Neuronal stem cell (in vitro differentiated cells): ENCODE results near the gene BCL2L1.

Source experiments
- DNase-seq: peaks from one replicate; pipeline ENCODE4 v3.0.0-alpha.2; 2013; ENCODE audit warnings: low spot score
- H2AFZ ChIP-seq: one replicate; pipeline ENCODE4 v1.6.1; 2013; ENCODE audit warnings: mild to moderate bottlenecking, low read length, inconsistent platforms
- H2AK5ac ChIP-seq: 2 replicates; pipeline ENCODE4 v1.6.1; 2013; ENCODE audit warnings: low read depth, mild to moderate bottlenecking, inconsistent platforms, low read length, moderate library complexity, mixed read lengths
- H2BK120ac ChIP-seq: 2 replicates; pipeline ENCODE4 v1.6.1; 2013; ENCODE audit warnings: low read depth, mild to moderate bottlenecking, inconsistent platforms, low read length, moderate library complexity, mixed read lengths
- H2BK12ac ChIP-seq: one replicate; pipeline ENCODE4 v1.6.1; 2013; ENCODE audit warnings: low read length, inconsistent platforms
- H2BK15ac ChIP-seq: 2 replicates; pipeline ENCODE4 v1.6.1; 2013; ENCODE audit warnings: mild to moderate bottlenecking, low read length, inconsistent platforms, mixed read lengths
- H2BK5ac ChIP-seq: one replicate; pipeline ENCODE4 v1.6.1; 2013; ENCODE audit warnings: inconsistent platforms, mild to moderate bottlenecking, low read length, moderate library complexity
- H3K14ac ChIP-seq: one replicate; pipeline ENCODE4 v1.6.1; 2013; ENCODE audit warnings: low read length, inconsistent platforms
- H3K18ac ChIP-seq: 2 replicates; pipeline ENCODE4 v1.6.1; 2013; ENCODE audit warnings: low read length, inconsistent platforms
- H3K23ac ChIP-seq: 2 replicates; pipeline ENCODE4 v1.6.1; 2013; ENCODE audit warnings: low read depth, mild to moderate bottlenecking, mixed read lengths, low read length, inconsistent platforms; ENCODE audit not compliant: poor library complexity
- H3K27ac ChIP-seq: replicated peaks from 3 replicates; pipeline ENCODE4 v1.5.1; 2013; ENCODE audit warnings: low read length, inconsistent platforms
- H3K27me3 ChIP-seq, 3 experiments: 2 replicates each; pipeline ENCODE4 v1.6.1; 2013; ENCODE audit warnings: low read length in 3 of 3, mild to moderate bottlenecking in 2 of 3, inconsistent platforms in 1 of 3, low read depth in 1 of 3, mixed read lengths in 1 of 3, moderate library complexity in 1 of 3; ENCODE audit not compliant: control insufficient read depth in 3 of 3, insufficient read depth in 3 of 3
- H3K36me3 ChIP-seq, 2 donors: replicated peaks in 1 of 2; 2 replicates each; pipeline ENCODE4 v1.6.1; 2013; ENCODE audit warnings: low read length in 2 of 2; ENCODE audit not compliant: control insufficient read depth in 2 of 2, insufficient read depth in 2 of 2
- H3K4ac ChIP-seq: 2 replicates; pipeline ENCODE4 v1.6.1; 2013; ENCODE audit warnings: inconsistent platforms, mild to moderate bottlenecking, low read length, moderate library complexity
- H3K4me1 ChIP-seq, 2 donors: 1 replicate in 1 of 2; 2 replicates in 1 of 2; pipeline ENCODE4 v1.6.1; 2013; ENCODE audit warnings: low read length in 2 of 2, low read depth in 1 of 2; ENCODE audit not compliant: control insufficient read depth in 2 of 2, insufficient read depth in 1 of 2
- H3K4me2 ChIP-seq: one replicate; pipeline ENCODE4 v1.6.1; 2013; ENCODE audit warnings: mild to moderate bottlenecking, low read length, inconsistent platforms; ENCODE audit not compliant: insufficient read depth, poor library complexity, severe bottlenecking
- H3K4me3 ChIP-seq, 2 donors: 2 replicates each; pipeline ENCODE4 v1.5.1; 2013; ENCODE audit warnings: low read length in 2 of 2, mild to moderate bottlenecking in 2 of 2, inconsistent platforms in 1 of 2, moderate library complexity in 1 of 2
- H3K79me1 ChIP-seq: one replicate; pipeline ENCODE4 v1.6.1; 2013; ENCODE audit warnings: low read depth, mild to moderate bottlenecking, inconsistent platforms, low read length, moderate library complexity
- H3K9ac ChIP-seq: one replicate; pipeline ENCODE4 v1.6.1; 2013; ENCODE audit warnings: mild to moderate bottlenecking, low read depth, low read length, inconsistent platforms; ENCODE audit not compliant: poor library complexity
- H3K9me3 ChIP-seq, 2 donors: replicated peaks in 1 of 2; 2 replicates each; pipeline versions ENCODE3 to v1.6.1; 2013; ENCODE audit warnings: low read length in 2 of 2, mild to moderate bottlenecking in 2 of 2, inconsistent platforms in 1 of 2, low read depth in 1 of 2, mixed read lengths in 1 of 2, moderate library complexity in 1 of 2; ENCODE audit not compliant: control insufficient read depth in 2 of 2, insufficient read depth in 1 of 2
- H4K8ac ChIP-seq: one replicate; pipeline ENCODE4 v1.6.1; 2013; ENCODE audit warnings: low read depth, mild to moderate bottlenecking, inconsistent platforms, low read length, moderate library complexity
- H4K91ac ChIP-seq: one replicate; pipeline ENCODE4 v1.6.1; 2013; ENCODE audit warnings: low read length, low read depth, mild to moderate bottlenecking, inconsistent platforms; ENCODE audit not compliant: poor library complexity
- WGBS, 2 donors: extraction: QIAGEN DNeasy Blood & Tissue Kit; methylation state at CpG; one replicate each; pipeline ENCODE4 v1.1.7; 2013; ENCODE audit warnings: missing lambda C conversion rate in 2 of 2, mixed read lengths in 1 of 2; ENCODE audit not compliant: insufficient read length in 2 of 2, insufficient replicate concordance in 1 of 2; ENCODE audit errors: extremely low coverage in 2 of 2; 5-methylcytosine and 5-hydroxymethylcytosine counted together

The BCL2L1 gene

DNA sequence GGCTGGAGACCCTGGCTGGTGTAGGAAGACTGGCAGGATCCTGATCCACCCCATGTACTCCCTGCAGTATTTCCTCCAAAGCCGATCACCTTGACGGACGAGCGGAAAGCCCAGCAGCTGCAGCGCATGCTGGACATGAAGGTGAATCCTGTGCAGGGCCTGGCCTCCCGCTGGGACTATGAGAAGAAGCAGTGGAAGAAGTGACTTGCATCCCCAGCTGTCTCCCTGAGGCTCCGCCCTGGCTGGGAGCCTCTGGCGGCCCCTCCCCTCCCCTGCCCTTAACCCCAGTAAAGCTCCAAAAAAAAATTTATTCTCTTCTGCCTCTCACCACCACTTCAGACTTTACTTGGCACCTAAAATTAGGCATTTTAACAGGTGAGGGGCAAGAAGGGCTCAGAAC, 78.0 kb downstream of the BCL2L1 start:
- Histone ChIP-seq H3K36me3 (no peaks in the 10 kb centered on the region), H3K9me3 (no peaks in the 10 kb centered on the region), H2BK120ac (peak overlapping the region; percentile 37), H3K18ac (peak overlapping the region; percentile 62), H4K91ac (no peak overlapping the region), H2BK12ac (no peak overlapping the region), H2BK5ac (peak overlapping the region; percentile 76), H3K9ac (no peak overlapping the region), H2BK15ac (no peak overlapping the region), H3K27ac (no peak overlapping the region), H3K23ac (peak overlapping the region; percentile 75), H3K14ac (peak overlapping the region; percentile 47), H2AK5ac (no peak overlapping the region), H3K4me2 (no peak overlapping the region), H3K79me1 (no peaks in the 10 kb centered on the region), H3K4me1 (no peaks in the 10 kb centered on the region), H3K27me3 (no peaks in the 10 kb centered on the region), H3K4ac (no peak overlapping the region), H4K8ac (no peak overlapping the region), H3K4me3 (no peak overlapping the region), H2AFZ (no peak overlapping the region)
- no CpG with 5 or more reads among the region's 8 CpGs for WGBS, 2 donors
- no peak for DNase-seq

DNA sequence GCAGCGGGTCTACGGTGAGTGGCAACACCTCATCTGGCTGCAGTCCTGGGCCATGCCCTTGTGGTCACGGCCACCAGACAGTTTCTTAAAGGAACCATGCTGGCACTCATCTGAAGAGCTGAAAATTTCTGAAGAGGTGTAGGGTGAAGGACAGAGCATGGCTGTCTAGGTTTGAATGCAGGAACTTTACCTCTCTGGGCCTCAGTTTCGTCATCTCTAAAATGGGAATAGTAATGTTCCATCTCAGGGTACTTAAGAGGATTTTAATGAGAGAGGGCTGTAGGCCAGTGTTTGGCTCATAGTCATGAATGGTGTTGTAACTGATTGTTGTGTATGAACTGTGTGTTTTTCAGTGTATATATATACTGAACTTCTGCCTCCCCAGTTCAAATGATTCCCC, 79.1 kb downstream of the BCL2L1 start:
- Histone ChIP-seq H3K9me3 (no peaks in the 10 kb centered on the region), H3K4me3 (no peak overlapping the region), H3K27ac (no peak overlapping the region), H3K4ac (no peak overlapping the region), H2BK120ac (no peak overlapping the region), H3K27me3 (no peaks in the 10 kb centered on the region), H3K4me2 (no peak overlapping the region), H4K91ac (no peak overlapping the region), H3K23ac (peak overlapping the region; percentile 32), H4K8ac (no peak overlapping the region), H3K9ac (no peak overlapping the region), H3K4me1 (no peaks in the 10 kb centered on the region), H2AK5ac (no peak overlapping the region), H3K36me3 (no peaks in the 10 kb centered on the region), H2AFZ (no peak overlapping the region), H3K79me1 (no peaks in the 10 kb centered on the region), H3K14ac (no peak overlapping the region), H2BK5ac (no peak overlapping the region), H2BK12ac (no peak overlapping the region), H2BK15ac (no peak overlapping the region), H3K18ac (peak overlapping the region; percentile 21)
- no peak for DNase-seq
- WGBS, 2 donors, result no CpG with 5 or more reads among the region's 4 CpGs

- H3K14ac ChIP-seq, result peak overlapping the region; percentile 78
- H3K4me2 ChIP-seq, result no peak overlapping the region
- H3K23ac ChIP-seq, result peak overlapping the region; percentile 32
- no peak overlapping the region for H2AFZ ChIP-seq
- WGBS, 2 donors, result no CpG with 5 or more reads among the region's 1 CpG
- no peak overlapping the region for H3K18ac ChIP-seq
- no peak for DNase-seq
- no peaks in the 10 kb centered on the region for H3K79me1 ChIP-seq
- H2BK120ac ChIP-seq, result no peak overlapping the region
- H2BK5ac ChIP-seq, result no peak overlapping the region
- no peaks in the 10 kb centered on the region for H3K27me3 ChIP-seq
- H3K27ac ChIP-seq, result no peak overlapping the region
- no peak overlapping the region for H2BK15ac ChIP-seq
- no peaks in the 10 kb centered on the region for H3K36me3 ChIP-seq
- H4K91ac ChIP-seq, result no peak overlapping the region
- no peak overlapping the region for H2AK5ac ChIP-seq
- no peak overlapping the region for H2BK12ac ChIP-seq
- no peaks in the 10 kb centered on the region for H3K9me3 ChIP-seq
- peaks cover 0 to 2% of the 10 kb centered on the region in 2 donors for H3K4me1 ChIP-seq
- no peak overlapping the region for H4K8ac ChIP-seq
- H3K9ac ChIP-seq, result peak overlapping the region; percentile 27
- H3K4me3 ChIP-seq, result no peak overlapping the region
- no peak overlapping the region for H3K4ac ChIP-seq
Observed at GRCh38 chr20:31642837-31643236, 79.8 kb downstream of the BCL2L1 start.

- H3K4ac ChIP-seq, result no peak overlapping the region
- H3K23ac ChIP-seq, result no peak overlapping the region
- H3K14ac ChIP-seq, result no peak overlapping the region
- no peaks in the 10 kb centered on the region for H3K9me3 ChIP-seq
- no peaks in the 10 kb centered on the region for H3K79me1 ChIP-seq
- no peak overlapping the region for H3K9ac ChIP-seq
- no peak overlapping the region for H2BK15ac ChIP-seq
- H3K4me1 ChIP-seq, result peaks cover 0 to 3% of the 10 kb centered on the region in 2 donors
- no peaks in the 10 kb centered on the region for H3K36me3 ChIP-seq
- H4K8ac ChIP-seq, result no peak overlapping the region
- no peak overlapping the region for H2AK5ac ChIP-seq
- WGBS, 2 donors, result no CpG with 5 or more reads among the region's 6 CpGs
- H2BK5ac ChIP-seq, result no peak overlapping the region
- H2BK12ac ChIP-seq, result no peak overlapping the region
- no peak overlapping the region for H2AFZ ChIP-seq
- no peak overlapping the region for H3K4me3 ChIP-seq
- H3K27ac ChIP-seq, result no peak overlapping the region
- no peaks in the 10 kb centered on the region for H3K27me3 ChIP-seq
- H3K18ac ChIP-seq, result no peak overlapping the region
- H3K4me2 ChIP-seq, result no peak overlapping the region
- DNase-seq, result no peak
- no peak overlapping the region for H4K91ac ChIP-seq
- no peak overlapping the region for H2BK120ac ChIP-seq
Observed at GRCh38 chr20:31641391-31641790, 81.3 kb downstream of the BCL2L1 start.
